Raji (cell line): ENCODE data around the gene FAM131A.

Source experiments
- POLR2A ChIP-seq: IDR thresholded peaks from 2 replicates; pipeline ENCODE4 v1.6.1; 2011; ENCODE audit warnings: low read depth, low read length, control low read depth; ENCODE audit not compliant: insufficient read depth

FAM131A gene

DNA sequence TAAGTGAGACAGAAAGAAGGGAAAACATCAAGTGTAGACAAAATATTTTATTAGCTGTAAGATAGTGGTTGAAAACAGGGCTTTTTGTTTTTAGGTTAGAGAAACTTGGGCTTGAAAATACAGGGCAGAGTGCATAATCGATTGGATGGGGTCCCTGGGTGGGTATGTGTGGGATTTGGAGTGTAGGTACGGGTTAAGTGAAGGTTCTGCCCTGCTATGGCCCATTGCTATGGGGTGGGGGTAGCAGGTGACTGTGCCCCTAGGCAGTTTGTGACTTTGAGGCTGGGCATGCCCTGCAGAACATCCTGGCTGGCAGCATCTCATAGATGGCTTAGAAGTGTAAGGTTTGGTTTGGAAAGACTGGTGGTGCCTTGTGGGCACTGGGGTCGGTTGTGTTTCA lies 3.7 kb upstream of the FAM131A start:
- no peak for TF ChIP-seq POLR2A

DNA sequence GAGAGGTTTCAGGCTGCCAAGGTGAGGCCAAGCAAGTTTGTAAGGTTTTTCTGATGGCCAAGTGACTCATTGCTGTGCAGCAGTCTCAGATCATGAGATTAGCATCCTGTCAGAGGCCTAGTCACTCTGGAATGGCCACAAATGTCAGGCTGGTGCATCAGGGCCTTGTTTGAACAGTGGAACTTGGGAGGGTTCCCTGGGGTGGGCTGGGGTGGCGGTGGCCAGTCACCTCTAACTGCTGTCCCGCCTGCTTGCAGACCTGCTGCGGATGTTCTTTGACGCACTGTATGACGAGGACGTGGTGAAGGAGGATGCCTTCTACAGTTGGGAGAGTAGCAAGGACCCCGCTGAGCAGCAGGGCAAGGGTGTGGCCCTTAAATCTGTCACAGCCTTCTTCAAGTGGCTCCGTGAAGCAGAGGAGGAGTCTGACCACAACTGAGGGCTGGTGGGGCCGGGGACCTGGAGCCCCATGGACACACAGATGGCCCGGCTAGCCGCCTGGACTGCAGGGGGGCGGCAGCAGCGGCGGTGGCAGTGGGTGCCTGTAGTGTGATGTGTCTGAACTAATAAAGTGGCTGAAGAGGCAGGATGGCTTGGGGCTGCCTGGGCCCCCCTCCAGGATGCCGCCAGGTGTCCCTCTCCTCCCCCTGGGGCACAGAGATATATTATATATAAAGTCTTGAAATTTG lies 2.8 kb upstream of the FAM131A start:
- no peak for TF ChIP-seq POLR2A

GRCh38 chr3:184335291-184335660 lies 2.1 kb upstream of the FAM131A start:
- TF ChIP-seq POLR2A = no peak

DNA sequence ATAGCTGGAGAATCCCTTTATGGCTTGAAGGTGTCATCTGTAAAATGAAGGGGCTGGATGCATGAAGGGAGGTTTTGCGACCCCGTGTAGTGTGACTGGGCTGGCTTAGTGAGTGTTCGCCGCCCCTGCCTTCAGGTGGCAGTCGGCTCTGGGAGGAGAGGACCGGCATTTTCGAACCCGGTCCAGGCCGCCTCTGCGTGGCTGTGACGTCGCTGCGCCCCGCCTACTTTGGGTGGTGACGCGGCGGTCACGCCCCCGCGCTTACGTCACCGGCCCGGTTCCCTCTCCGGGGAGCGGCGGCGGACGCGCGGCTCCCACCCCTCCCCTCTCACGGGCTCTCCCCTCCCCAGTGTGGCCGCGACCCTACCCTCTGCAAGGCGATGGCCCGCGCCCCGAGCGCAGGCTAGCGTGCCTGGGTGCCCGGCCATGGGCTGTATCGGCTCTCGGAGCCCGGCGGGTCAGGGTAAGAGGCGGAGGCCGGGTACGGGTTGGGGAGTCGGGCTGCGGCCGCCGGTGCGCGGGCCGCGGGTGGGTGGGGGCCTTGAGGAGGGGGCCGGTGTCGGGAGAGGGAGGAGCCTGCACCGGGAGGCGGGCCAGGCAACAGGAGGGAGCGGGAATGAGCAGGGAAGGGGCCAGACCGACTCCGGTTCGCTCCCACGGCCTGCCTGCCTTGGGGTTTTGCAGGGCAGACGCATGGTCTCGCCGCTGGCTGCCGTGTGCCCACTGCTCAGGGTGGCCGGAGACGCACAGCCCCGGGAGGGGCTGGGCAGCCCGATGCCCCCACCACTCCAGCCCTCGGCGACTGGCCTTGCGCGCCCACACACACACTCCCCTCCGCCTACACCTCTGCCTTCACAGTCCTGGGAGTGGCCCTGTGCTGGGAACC lies 1.5 kb upstream of the FAM131A start:
- no peak for TF ChIP-seq POLR2A

GRCh38 chr3:184336547-184337398 lies 627 bp upstream of the FAM131A start:
- TF ChIP-seq POLR2A = no peak

- no peak for TF ChIP-seq POLR2A
These were observed 581 bp downstream of the FAM131A start for GRCh38 chr3:184337981-184338380.

GRCh38 chr3:184338511-184338945 lies 1.1 kb downstream of the FAM131A start:
- no peak for TF ChIP-seq POLR2A

DNA sequence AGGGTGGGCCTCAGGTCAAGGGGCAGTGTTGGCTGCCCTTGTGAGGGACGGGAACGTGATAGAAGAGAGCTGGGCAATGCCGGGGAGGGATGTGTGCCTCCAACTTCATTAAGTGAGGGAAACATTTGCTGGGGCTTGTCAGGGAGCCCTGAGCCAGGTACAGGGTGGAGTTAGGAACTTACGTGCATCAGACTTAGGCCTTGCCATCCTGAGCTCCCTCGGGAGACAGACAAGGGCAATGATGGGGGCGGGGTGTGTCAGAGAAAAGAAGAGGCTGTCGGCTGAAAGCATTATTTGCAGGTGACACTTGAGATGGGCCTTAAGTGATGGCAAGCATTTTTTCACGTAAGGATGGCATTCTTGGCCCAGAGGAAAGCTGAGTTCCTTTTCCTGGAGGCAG lies 1.6 kb downstream of the FAM131A start:
- TF ChIP-seq POLR2A = no peak

DNA sequence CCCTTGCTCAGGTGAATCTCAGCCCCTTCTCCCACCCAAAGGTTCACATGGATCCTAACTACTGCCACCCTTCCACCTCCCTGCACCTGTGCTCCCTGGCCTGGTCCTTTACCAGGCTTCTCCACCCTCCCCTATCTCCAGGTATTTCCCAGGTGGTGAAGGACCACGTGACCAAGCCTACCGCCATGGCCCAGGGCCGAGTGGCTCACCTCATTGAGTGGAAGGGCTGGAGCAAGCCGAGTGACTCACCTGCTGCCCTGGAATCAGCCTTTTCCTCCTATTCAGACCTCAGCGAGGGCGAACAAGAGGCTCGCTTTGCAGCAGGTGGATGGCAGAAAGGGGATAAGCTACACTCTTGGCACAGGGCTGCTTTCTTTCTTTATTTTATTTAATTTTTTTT lies 4.5 kb downstream of the FAM131A start:
- no peak for TF ChIP-seq POLR2A

DNA sequence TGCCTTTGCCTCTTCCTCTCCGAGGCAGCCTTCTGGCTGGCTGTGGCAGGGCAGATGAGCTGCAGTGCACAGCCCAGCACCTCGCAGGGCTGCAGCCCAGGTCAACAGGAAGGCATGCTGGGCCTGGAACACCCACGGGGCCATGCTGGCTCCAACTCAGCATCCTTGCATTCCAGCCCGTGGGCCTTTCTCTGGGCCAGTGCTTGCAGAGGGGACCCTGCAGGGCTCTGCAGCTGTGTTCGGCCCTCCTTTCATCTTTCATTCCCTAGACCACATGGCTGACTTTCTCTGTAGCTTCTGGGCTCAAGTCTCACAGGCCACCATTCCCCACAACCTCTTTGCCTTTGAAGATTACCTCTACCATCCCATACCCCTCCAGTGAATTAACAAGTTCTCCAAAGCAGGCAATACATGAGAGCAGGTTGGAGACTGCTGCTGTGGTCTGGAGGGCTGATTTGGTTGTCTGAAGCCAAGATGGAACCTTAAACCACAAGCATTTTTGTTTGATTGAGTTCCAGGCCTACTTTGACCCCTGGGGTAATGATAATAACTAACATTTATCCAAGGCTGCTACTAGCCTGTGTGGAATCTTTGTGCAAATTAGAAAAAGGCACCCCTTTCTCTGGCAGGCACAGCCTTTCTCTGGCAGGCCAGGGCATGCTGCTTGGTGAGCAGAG lies 5.9 kb downstream of the FAM131A start:
- no peak for TF ChIP-seq POLR2A

DNA sequence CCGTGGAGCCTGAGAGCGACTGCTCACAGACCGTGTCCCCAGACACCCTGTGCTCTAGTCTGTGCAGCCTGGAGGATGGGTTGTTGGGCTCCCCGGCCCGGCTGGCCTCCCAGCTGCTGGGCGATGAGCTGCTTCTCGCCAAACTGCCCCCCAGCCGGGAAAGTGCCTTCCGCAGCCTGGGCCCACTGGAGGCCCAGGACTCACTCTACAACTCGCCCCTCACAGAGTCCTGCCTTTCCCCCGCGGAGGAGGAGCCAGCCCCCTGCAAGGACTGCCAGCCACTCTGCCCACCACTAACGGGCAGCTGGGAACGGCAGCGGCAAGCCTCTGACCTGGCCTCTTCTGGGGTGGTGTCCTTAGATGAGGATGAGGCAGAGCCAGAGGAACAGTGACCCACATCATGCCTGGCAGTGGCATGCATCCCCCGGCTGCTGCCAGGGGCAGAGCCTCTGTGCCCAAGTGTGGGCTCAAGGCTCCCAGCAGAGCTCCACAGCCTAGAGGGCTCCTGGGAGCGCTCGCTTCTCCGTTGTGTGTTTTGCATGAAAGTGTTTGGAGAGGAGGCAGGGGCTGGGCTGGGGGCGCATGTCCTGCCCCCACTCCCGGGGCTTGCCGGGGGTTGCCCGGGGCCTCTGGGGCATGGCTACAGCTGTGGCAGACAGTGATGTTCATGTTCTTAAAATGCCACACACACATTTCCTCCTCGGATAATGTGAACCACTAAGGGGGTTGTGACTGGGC lies 7.3 kb downstream of the FAM131A start:
- no peak for TF ChIP-seq POLR2A

DNA sequence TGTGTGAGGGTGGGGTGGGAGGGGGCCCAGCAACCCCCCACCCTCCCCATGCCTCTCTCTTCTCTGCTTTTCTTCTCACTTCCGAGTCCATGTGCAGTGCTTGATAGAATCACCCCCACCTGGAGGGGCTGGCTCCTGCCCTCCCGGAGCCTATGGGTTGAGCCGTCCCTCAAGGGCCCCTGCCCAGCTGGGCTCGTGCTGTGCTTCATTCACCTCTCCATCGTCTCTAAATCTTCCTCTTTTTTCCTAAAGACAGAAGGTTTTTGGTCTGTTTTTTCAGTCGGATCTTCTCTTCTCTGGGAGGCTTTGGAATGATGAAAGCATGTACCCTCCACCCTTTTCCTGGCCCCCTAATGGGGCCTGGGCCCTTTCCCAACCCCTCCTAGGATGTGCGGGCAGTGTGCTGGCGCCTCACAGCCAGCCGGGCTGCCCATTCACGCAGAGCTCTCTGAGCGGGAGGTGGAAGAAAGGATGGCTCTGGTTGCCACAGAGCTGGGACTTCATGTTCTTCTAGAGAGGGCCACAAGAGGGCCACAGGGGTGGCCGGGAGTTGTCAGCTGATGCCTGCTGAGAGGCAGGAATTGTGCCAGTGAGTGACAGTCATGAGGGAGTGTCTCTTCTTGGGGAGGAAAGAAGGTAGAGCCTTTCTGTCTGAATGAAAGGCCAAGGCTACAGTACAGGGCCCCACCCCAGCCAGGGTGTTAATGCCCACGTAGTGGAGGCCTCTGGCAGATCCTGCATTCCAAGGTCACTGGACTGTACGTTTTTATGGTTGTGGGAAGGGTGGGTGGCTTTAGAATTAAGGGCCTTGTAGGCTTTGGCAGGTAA lies 8.1 kb downstream of the FAM131A start:
- TF ChIP-seq POLR2A = no peak

DNA sequence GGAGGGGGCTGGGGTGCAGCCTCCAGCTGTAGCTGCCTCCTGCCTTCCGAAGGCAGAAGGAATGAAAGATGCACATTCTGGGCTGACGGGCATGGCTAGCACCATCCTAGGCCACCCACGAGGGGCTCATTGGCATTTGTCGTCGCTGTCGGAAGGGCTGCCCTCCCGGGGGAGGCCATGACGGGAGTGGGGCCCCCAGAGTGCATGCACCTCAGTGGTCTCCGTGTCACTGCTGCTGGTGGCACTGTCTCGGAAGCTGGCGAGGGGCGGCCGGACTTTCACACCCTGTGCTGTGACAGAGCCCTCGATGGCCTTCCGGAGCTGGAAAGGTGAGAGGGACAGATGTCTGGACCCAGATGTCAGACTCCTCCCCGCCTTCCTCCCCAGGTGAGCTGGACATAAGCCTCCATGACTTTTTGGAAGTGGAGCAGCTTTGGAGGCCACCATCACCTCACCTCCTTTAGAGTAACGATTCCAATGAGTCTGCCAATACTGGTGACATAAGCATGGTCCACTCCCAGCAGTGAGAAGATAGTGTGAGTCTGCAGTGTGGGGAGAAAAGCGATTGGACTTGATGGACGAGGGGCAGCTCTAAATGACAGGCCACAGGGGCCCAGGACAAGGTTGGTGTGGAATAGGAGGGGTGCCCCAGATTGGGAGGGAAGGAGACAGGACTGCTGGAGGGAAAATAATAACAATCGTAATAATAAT lies 9.2 kb downstream of the FAM131A start:
- TF ChIP-seq POLR2A = no peak
